Keratinocyte (primary cell): ENCODE results near the gene KRR1. TPM values are rescaled to one million over a fixed set of nuclear protein-coding genes. Genes with fewer than 3 reads are reported as not detected.
"Not testable (repeated sequence)": the region's sequence is repeated elsewhere in the genome, so short reads cannot be mapped to it uniquely, and the experiment has no call there.

Experiments
- DNase-seq: peaks from one replicate; pipeline ENCODE4 v3.0.0-alpha.2; 2011; ENCODE audit warnings: low read depth, missing footprints, low spot score
- FAIRE-seq: peaks from 2 replicates; lab custom pipeline; 2011; peaks lifted over from hg19 to GRCh38; lab: Jason Lieb, UNC
- H2AFZ ChIP-seq: 2 replicates; pipeline ENCODE4 v1.6.0; 2012; ENCODE audit warnings: low read length, control low read depth, inconsistent platforms; ENCODE audit not compliant: control insufficient read depth
- H3K27ac ChIP-seq: 2 replicates; pipeline ENCODE4 v1.5.1; 2011; ENCODE audit warnings: low read length; ENCODE audit not compliant: control insufficient read depth, insufficient read depth
- H3K27me3 ChIP-seq: 3 replicates; pipeline ENCODE4 v1.6.0; 2011; ENCODE audit warnings: low read length; ENCODE audit not compliant: control insufficient read depth, insufficient read depth; ENCODE audit errors: extremely low read depth
- H3K36me3 ChIP-seq, 2 experiments: 2 replicates in 1 of 2; 3 replicates in 1 of 2; pipeline ENCODE4 v1.5.1; 2011; ENCODE audit warnings: low read length in 2 of 2, mild to moderate bottlenecking in 1 of 2; ENCODE audit not compliant: control insufficient read depth in 2 of 2, insufficient read depth in 2 of 2; ENCODE audit errors: extremely low read depth in 1 of 2
- H3K4me1 ChIP-seq: 3 replicates; pipeline ENCODE4 v1.5.1; 2011; ENCODE audit warnings: low read length; ENCODE audit not compliant: control insufficient read depth, insufficient read depth; ENCODE audit errors: extremely low read depth
- H3K4me2 ChIP-seq: 3 replicates; pipeline ENCODE4 v1.6.0; 2011; ENCODE audit warnings: low read depth, low read length; ENCODE audit not compliant: control insufficient read depth, insufficient read depth; ENCODE audit errors: extremely low read depth
- H3K4me3 ChIP-seq, 3 experiments: fragments of 200-600 bp in 1 of 3; sonication (generic) in 1 of 3; 2 replicates in 2 of 3; 3 replicates in 1 of 3; pipeline ENCODE4 v1.5.1; 2011 to 2016; ENCODE audit warnings: low read length in 3 of 3, mild to moderate bottlenecking in 3 of 3, control low read depth in 2 of 3, inconsistent platforms in 1 of 3, low read depth in 1 of 3, mixed read lengths in 1 of 3, mixed run types in 1 of 3, moderate library complexity in 1 of 3; ENCODE audit not compliant: control insufficient read depth in 2 of 3, insufficient read depth in 2 of 3; ENCODE audit errors: extremely low read depth in 1 of 3
- H3K79me2 ChIP-seq: 2 replicates; pipeline ENCODE4 v1.6.0; 2012; ENCODE audit warnings: low read length; ENCODE audit not compliant: control insufficient read depth, insufficient read depth
- H3K9ac ChIP-seq: 3 replicates; pipeline ENCODE4 v1.6.0; 2011; ENCODE audit warnings: low read length; ENCODE audit not compliant: control insufficient read depth, insufficient read depth; ENCODE audit errors: extremely low read depth
- H3K9me1 ChIP-seq: 3 replicates; pipeline ENCODE4 v1.6.0; 2011; ENCODE audit warnings: low read length; ENCODE audit not compliant: control insufficient read depth, insufficient read depth; ENCODE audit errors: extremely low read depth
- H3K9me3 ChIP-seq: 2 replicates; pipeline ENCODE4 v1.5.1; 2012; ENCODE audit warnings: low read depth, low read length; ENCODE audit not compliant: control insufficient read depth
- H4K20me1 ChIP-seq: 3 replicates; pipeline ENCODE4 v1.6.0; 2011; ENCODE audit warnings: low read length; ENCODE audit not compliant: control insufficient read depth, insufficient read depth; ENCODE audit errors: extremely low read depth
- EZH2 ChIP-seq: IDR thresholded peaks from one replicate; pipeline ENCODE4 v1.6.1; 2012; ENCODE audit warnings: inconsistent platforms, mild to moderate bottlenecking, low read length, moderate library complexity
- dilution Hi-C: fragments of 300-500 bp; cut with MboI; formaldehyde crosslinking; loops from one replicate; pipeline ENCODE4 v1.7.0; 2020; ENCODE audit warnings: low sequenced_read_pairs; ENCODE audit not compliant: extremely low pct_ligation_motif_present
- polyA plus RNA-seq, 5 experiments: library from polyadenylated mRNA; depleted of rRNA in 3 of 5; stranded (reverse) in 3 of 5; stranded (forward) in 1 of 5; unstranded in 1 of 5; fragments of >200 nt; gene quantifications; 1 replicate in 1 of 5; 2 replicates in 3 of 5; 3 replicates in 1 of 5; pipeline versions ENCODE4 v1.2.1 to v1.2.3, GENCODE V29; 2011 to 2012; ENCODE audit warnings: missing spikeins in 2 of 5, low read depth in 1 of 5, low replicate concordance in 1 of 5
- TF ChIP-seq, protein P1 (sequence below), 3 experiments: IDR thresholded peaks in 1 of 3; conservative IDR thresholded peaks in 1 of 3; optimal IDR thresholded peaks in 1 of 3; 2 replicates in 2 of 3; 3 replicates in 1 of 3; pipeline versions ENCODE3 to v1.5.1; 2011; ENCODE audit warnings: low read length in 3 of 3, mild to moderate bottlenecking in 3 of 3, moderate library complexity in 2 of 3, control low read depth in 1 of 3, inconsistent platforms in 1 of 3; ENCODE audit not compliant: insufficient read depth in 2 of 3; ENCODE audit errors: extremely low read depth in 1 of 3

Gene KRR1
- polyA plus RNA-seq, 1 donor (not counting 4 experiments of a cell fraction or from before 2014, with no cell fraction given), result 74.7 TPM

DNA sequence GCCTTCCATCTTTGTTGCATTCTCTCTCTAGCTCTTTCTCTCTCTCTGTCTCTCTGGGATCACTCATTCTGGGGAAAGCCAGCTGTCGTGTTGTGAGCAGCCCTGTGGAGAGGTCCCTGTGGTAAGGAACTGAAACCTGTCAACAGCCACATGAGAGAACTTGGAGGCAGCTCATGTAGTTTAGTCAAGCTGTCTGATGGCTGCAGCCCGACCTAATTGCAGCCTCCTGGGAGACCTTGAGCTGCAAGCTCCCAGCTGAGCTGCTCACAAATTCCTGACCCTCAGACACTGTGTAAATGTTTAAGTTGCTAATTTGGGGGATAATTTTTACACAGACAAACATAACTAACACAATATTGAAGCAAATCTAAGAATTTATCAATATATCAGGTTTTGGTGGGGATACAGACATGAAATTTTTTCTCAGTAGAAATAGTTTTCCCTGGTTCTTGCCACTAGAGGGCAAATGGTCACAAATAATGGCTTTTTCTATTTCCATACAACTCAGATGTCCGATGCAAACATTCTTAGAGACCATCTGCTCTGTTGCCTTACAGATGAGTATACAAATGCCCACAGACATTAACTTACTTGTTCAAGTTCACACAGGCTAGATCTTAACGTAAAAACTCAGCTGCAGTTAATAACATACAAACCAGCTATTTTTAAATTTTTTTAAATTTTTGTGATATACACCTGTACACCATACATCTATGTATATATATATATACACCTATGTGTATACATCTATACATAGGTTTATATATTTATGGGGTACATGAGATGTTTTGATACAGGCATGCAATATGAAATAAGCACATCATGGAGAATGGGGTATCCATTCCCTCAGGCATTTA, 15.5 kb upstream of the KRR1 start:
- DNase-seq (no peak), FAIRE-seq (no peak)
- no peaks in the 10 kb centered on the region for H3K9me3 ChIP-seq
- H3K4me3 ChIP-seq, result no peak overlapping the region
- no peaks in the 10 kb centered on the region for H3K79me2 ChIP-seq
- peak overlapping the region; percentile 10 for H3K9ac ChIP-seq
- dilution Hi-C loops, result no loop called here
- H4K20me1 ChIP-seq, result no peaks in the 10 kb centered on the region
- no peaks in the 10 kb centered on the region for H3K36me3 ChIP-seq
- H3K27me3 ChIP-seq, result no peaks in the 10 kb centered on the region
- H3K4me2 ChIP-seq, result no peak overlapping the region
- H3K27ac ChIP-seq, result no peak overlapping the region
- TF ChIP-seq EZH2, result no peak
- TF ChIP-seq, protein P1, sequence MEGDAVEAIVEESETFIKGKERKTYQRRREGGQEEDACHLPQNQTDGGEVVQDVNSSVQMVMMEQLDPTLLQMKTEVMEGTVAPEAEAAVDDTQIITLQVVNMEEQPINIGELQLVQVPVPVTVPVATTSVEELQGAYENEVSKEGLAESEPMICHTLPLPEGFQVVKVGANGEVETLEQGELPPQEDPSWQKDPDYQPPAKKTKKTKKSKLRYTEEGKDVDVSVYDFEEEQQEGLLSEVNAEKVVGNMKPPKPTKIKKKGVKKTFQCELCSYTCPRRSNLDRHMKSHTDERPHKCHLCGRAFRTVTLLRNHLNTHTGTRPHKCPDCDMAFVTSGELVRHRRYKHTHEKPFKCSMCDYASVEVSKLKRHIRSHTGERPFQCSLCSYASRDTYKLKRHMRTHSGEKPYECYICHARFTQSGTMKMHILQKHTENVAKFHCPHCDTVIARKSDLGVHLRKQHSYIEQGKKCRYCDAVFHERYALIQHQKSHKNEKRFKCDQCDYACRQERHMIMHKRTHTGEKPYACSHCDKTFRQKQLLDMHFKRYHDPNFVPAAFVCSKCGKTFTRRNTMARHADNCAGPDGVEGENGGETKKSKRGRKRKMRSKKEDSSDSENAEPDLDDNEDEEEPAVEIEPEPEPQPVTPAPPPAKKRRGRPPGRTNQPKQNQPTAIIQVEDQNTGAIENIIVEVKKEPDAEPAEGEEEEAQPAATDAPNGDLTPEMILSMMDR (optimal IDR thresholded peaks at IDR 0.05 in 1 of 3, IDR thresholded peaks at IDR 0.05 in 1 of 3, conservative IDR thresholded peaks at IDR 0.05 in 1 of 3; ENCODE audit: extremely low read depth in 1 of 3, insufficient read depth in 2 of 3, low read length in 3 of 3), result peak in 2 of 3 experiments; percentile 55 to 56
- no peaks in the 10 kb centered on the region for H3K9me1 ChIP-seq
- no peaks in the 10 kb centered on the region for H3K4me1 ChIP-seq
- peak overlapping the region; percentile 47 for H2AFZ ChIP-seq

DNA sequence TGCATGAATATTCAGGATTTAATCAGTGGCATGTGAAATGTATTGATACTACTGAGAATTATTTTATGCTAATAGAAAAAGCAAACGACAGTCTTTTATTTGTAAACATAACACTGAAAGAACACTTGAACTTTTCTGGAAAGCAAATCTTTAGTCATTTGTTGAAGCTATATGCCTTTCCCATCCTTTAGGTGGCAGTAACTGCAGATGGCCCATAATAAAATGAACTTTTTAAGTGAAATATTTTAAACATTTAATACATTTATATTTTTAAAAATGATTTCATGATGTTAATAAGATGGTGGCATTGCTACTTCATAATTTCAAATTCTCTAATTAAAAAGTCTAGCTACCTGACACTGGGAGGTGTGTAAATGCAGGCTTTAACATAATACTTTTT, 13.9 kb upstream of the KRR1 start:
- Histone ChIP-seq H3K9ac (no peak overlapping the region), H3K4me3 (no peak overlapping the region), H2AFZ (no peak overlapping the region), H3K36me3 (no peaks in the 10 kb centered on the region), H3K9me1 (no peaks in the 10 kb centered on the region), H3K27ac (no peak overlapping the region), H3K4me2 (no peak overlapping the region), H3K9me3 (no peaks in the 10 kb centered on the region), H3K27me3 (no peaks in the 10 kb centered on the region), H3K4me1 (no peaks in the 10 kb centered on the region), H4K20me1 (no peaks in the 10 kb centered on the region), H3K79me2 (no peaks in the 10 kb centered on the region)
- DNase-seq, result no peak
- FAIRE-seq, result no peak
- dilution Hi-C loops, result no loop called here
- no peak for TF ChIP-seq EZH2
- TF ChIP-seq, protein P1 (optimal IDR thresholded peaks at IDR 0.05 in 1 of 3, IDR thresholded peaks at IDR 0.05 in 1 of 3, conservative IDR thresholded peaks at IDR 0.05 in 1 of 3; ENCODE audit: extremely low read depth in 1 of 3, insufficient read depth in 2 of 3, low read length in 3 of 3), result no peak

DNA sequence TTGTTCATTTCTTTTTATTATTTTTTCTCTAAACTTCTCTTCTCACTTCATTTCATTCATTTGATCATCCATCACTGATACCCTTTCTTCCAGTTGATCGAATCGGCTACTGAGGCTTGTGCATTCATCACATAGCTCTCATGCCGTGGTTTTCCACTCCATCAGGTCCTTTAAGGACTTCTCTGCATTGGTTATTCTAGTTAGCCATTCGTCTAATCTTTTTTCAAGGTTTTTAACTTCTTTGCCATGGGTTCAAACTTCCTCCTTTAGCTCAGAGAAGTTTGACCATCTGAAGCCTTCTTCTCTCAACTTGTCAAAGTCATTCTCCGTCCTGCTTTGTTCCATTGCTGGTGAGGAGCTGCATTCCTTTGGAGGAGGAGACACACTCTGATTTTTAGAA, 10.7 kb upstream of the KRR1 start:
- FAIRE-seq, H3K79me2 ChIP-seq, DNase-seq, H3K27ac ChIP-seq, H4K20me1 ChIP-seq, H3K4me1 ChIP-seq, H3K9ac ChIP-seq, H3K27me3 ChIP-seq, dilution Hi-C loops, H3K36me3 ChIP-seq, H3K4me2 ChIP-seq, H3K9me3 ChIP-seq, H3K9me1 ChIP-seq, H3K4me3 ChIP-seq, H2AFZ ChIP-seq: not testable (repeated sequence)
